ENCODE results near the gene SPIB. TPM values are rescaled to one million over a fixed set of nuclear protein-coding genes. Genes with fewer than 3 reads are reported as not detected.
A peak's percentile ranks its signal among the peaks of the same experiment; 100 is the strongest.

The SPIB gene
- total and polyA plus RNA-seq, 4 donors = 0.09 to 5.0 (median 0.36) TPM

- TF ChIP-seq, protein P1, sequence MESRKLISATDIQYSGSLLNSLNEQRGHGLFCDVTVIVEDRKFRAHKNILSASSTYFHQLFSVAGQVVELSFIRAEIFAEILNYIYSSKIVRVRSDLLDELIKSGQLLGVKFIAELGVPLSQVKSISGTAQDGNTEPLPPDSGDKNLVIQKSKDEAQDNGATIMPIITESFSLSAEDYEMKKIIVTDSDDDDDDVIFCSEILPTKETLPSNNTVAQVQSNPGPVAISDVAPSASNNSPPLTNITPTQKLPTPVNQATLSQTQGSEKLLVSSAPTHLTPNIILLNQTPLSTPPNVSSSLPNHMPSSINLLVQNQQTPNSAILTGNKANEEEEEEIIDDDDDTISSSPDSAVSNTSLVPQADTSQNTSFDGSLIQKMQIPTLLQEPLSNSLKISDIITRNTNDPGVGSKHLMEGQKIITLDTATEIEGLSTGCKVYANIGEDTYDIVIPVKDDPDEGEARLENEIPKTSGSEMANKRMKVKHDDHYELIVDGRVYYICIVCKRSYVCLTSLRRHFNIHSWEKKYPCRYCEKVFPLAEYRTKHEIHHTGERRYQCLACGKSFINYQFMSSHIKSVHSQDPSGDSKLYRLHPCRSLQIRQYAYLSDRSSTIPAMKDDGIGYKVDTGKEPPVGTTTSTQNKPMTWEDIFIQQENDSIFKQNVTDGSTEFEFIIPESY (IDR thresholded peaks at IDR 0.05) = no peak
- TF ChIP-seq RAD21 (IDR thresholded peaks at IDR 0.05) (no peak), GABPA (IDR thresholded peaks at IDR 0.05 in 1 of 2, conservative IDR thresholded peaks at IDR 0.05 in 1 of 2) (no peak), HNF4A (conservative IDR thresholded peaks at IDR 0.05) (no peak), TAF1 (conservative IDR thresholded peaks at IDR 0.05) (no peak), HNF4G (IDR thresholded peaks at IDR 0.05) (no peak), YY1 (IDR thresholded peaks at IDR 0.05) (no peak), FOXA2 (IDR thresholded peaks at IDR 0.05) (no peak), RXRA (IDR thresholded peaks at IDR 0.05) (no peak), FOXA1 (IDR thresholded peaks at IDR 0.05) (no peak)
- DNase-seq (ENCODE audit: low spot score) = no peak
- WGBS = 28% methylated on average over 13 of the region's 13 CpGs
- H3K4me1 ChIP-seq (ENCODE audit: control insufficient read depth in 4 of 4, insufficient read depth in 4 of 4, low read length in 3 of 4) = no peaks in the 10 kb centered on the region
- H3K36me3 ChIP-seq (ENCODE audit: control insufficient read depth in 4 of 4, insufficient read depth in 3 of 4, low read depth in 1 of 4, low read length in 3 of 4) = no peaks in the 10 kb centered on the region
- H3K4me3 ChIP-seq (ENCODE audit: low read depth in 1 of 3, low read length in 3 of 3) = no peak overlapping the region
- H3K9ac ChIP-seq (ENCODE audit: low read depth in 1 of 2, low read length in 2 of 2) = no peak overlapping the region
- H3K27me3 ChIP-seq (ENCODE audit: control insufficient read depth in 4 of 4, insufficient read depth in 4 of 4, low read length in 3 of 4) = peaks cover 0 to 2% (median 0%) of the 10 kb centered on the region in 4 donors
- no peaks in the 10 kb centered on the region for H3K9me3 ChIP-seq (ENCODE audit: control insufficient read depth in 4 of 4, low read length in 3 of 4)
- H3K27ac ChIP-seq (ENCODE audit: low read depth in 1 of 2, low read length in 2 of 2) = no peak overlapping the region
Observed at GRCh38 chr19:50460161-50460765, 41.5 kb downstream of the SPIB start.

GRCh38 chr19:50461066-50461875, 42.5 kb downstream of the SPIB start:
- Histone ChIP-seq H3K9ac (ENCODE audit: low read depth in 1 of 2, low read length in 2 of 2) (no peak overlapping the region), H3K4me1 (ENCODE audit: control insufficient read depth in 4 of 4, insufficient read depth in 4 of 4, low read length in 3 of 4) (no peaks in the 10 kb centered on the region), H3K36me3 (ENCODE audit: control insufficient read depth in 4 of 4, insufficient read depth in 3 of 4, low read depth in 1 of 4, low read length in 3 of 4) (no peaks in the 10 kb centered on the region), H3K27ac (ENCODE audit: low read depth in 1 of 2, low read length in 2 of 2) (no peak overlapping the region), H3K9me3 (ENCODE audit: control insufficient read depth in 4 of 4, low read length in 3 of 4) (no peaks in the 10 kb centered on the region), H3K4me3 (ENCODE audit: low read depth in 1 of 3, low read length in 3 of 3) (no peak overlapping the region), H3K27me3 (ENCODE audit: control insufficient read depth in 4 of 4, insufficient read depth in 4 of 4, low read length in 3 of 4) (peaks cover 0 to 2% (median 0%) of the 10 kb centered on the region in 4 donors)
- DNase-seq (ENCODE audit: low spot score) = peak; percentile 62
- TF ChIP-seq JUND (IDR thresholded peaks at IDR 0.05) (no peak), CTCF (IDR thresholded peaks at IDR 0.05; ENCODE audit: low read depth, low read length, missing input control) (peak; percentile 85), NR2F2 (IDR thresholded peaks at IDR 0.05) (no peak), RAD21 (IDR thresholded peaks at IDR 0.05) (peak; percentile 84 to 92)
- WGBS = 28% methylated on average over 28 of the region's 28 CpGs

DNA sequence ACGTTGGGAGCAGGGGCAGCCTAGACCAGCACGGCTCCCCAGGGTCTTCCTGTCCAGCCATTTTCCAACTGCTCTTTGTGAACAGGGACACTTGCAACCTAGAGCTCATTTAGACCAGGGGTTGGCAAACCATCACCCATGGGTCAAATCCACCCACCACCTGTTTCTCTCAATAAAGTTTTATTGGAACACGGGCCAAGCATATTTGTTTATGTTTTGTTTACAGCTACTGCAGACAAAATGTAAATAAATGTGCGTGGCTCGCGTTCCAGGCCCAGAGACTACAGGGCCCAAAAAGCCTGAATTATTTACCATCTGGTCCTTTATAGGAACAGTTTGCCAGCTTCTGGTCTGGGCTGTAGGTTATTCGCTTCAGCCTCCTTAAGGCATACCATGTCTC, 44.2 kb downstream of the SPIB start:
- 81% methylated on average over 7 of the region's 7 CpGs for WGBS
- peaks cover 0 to 2% (median 0%) of the 10 kb centered on the region in 4 donors for H3K27me3 ChIP-seq (ENCODE audit: control insufficient read depth in 4 of 4, insufficient read depth in 4 of 4, low read length in 3 of 4)
- H3K27ac ChIP-seq (ENCODE audit: low read depth in 1 of 2, low read length in 2 of 2) = no peak overlapping the region
- no peak overlapping the region for H3K4me3 ChIP-seq (ENCODE audit: low read depth in 1 of 3, low read length in 3 of 3)
- H3K9me3 ChIP-seq (ENCODE audit: control insufficient read depth in 4 of 4, low read length in 3 of 4) = no peaks in the 10 kb centered on the region
- DNase-seq (ENCODE audit: low spot score) = no peak
- no peaks in the 10 kb centered on the region for H3K36me3 ChIP-seq (ENCODE audit: control insufficient read depth in 4 of 4, insufficient read depth in 3 of 4, low read depth in 1 of 4, low read length in 3 of 4)
- TF ChIP-seq CTCF (IDR thresholded peaks at IDR 0.05; ENCODE audit: low read depth, low read length, missing input control) (no peak), FOXA1 (IDR thresholded peaks at IDR 0.05) (no peak), NR2F2 (IDR thresholded peaks at IDR 0.05) (no peak), FOXA2 (IDR thresholded peaks at IDR 0.05) (no peak), GABPA (IDR thresholded peaks at IDR 0.05 in 1 of 2, conservative IDR thresholded peaks at IDR 0.05 in 1 of 2) (no peak), ATF3 (IDR thresholded peaks at IDR 0.05) (no peak), SP1 (IDR thresholded peaks at IDR 0.05) (no peak)
- H3K9ac ChIP-seq (ENCODE audit: low read depth in 1 of 2, low read length in 2 of 2) = no peak overlapping the region
- no peaks in the 10 kb centered on the region for H3K4me1 ChIP-seq (ENCODE audit: control insufficient read depth in 4 of 4, insufficient read depth in 4 of 4, low read length in 3 of 4)

Data from liver (tissue), 9 donors.